Neural progenitor cell (in vitro differentiated cells): Measurements from ENCODE around the gene IQCK. TPM values are rescaled to one million over a fixed set of nuclear protein-coding genes. Genes with fewer than 3 reads are reported as not detected.

ENCODE experiments used
- DNase-seq: peaks from one replicate; pipeline ENCODE4 v3.0.0-alpha.2; 2016; ENCODE audit warnings: low spot score
- H2AFZ ChIP-seq: fragments of 200-600 bp; sonication (generic); replicated peaks from 2 replicates; pipeline ENCODE4 v1.6.1; 2016; ENCODE audit warnings: antibody characterized with exemption
- H3F3A ChIP-seq: fragments of 200-600 bp; sonication (generic); 2 replicates; pipeline ENCODE4 v1.6.1; 2016; ENCODE audit warnings: antibody characterized with exemption, low read depth
- H3K27ac ChIP-seq: fragments of 200-600 bp; sonication (generic); 2 replicates; pipeline ENCODE4 v1.5.1; 2016; ENCODE audit warnings: mild to moderate bottlenecking
- H3K27me3 ChIP-seq: fragments of 200-600 bp; sonication (generic); 2 replicates; pipeline ENCODE4 v1.6.1; 2016; ENCODE audit warnings: mild to moderate bottlenecking, moderate library complexity
- H3K36me3 ChIP-seq: fragments of 200-600 bp; sonication (generic); 2 replicates; pipeline ENCODE4 v1.5.1; 2016
- H3K4me1 ChIP-seq: fragments of 200-600 bp; sonication (generic); 2 replicates; pipeline ENCODE4 v1.6.1; 2016; ENCODE audit warnings: mixed run types
- H3K4me2 ChIP-seq: fragments of 200-600 bp; sonication (generic); 2 replicates; pipeline ENCODE4 v1.6.1; 2016
- H3K4me3 ChIP-seq: fragments of 200-600 bp; sonication (generic); 2 replicates; pipeline ENCODE4 v1.5.1; 2016
- H3K79me2 ChIP-seq: fragments of 200-600 bp; sonication (generic); 2 replicates; pipeline ENCODE4 v1.6.1; 2016; ENCODE audit warnings: low read depth
- H3K9ac ChIP-seq: fragments of 200-600 bp; sonication (generic); 2 replicates; pipeline ENCODE4 v1.6.1; 2016
- H3K9me3 ChIP-seq: fragments of 200-600 bp; sonication (generic); 2 replicates; pipeline ENCODE4 v1.5.1; 2016; ENCODE audit warnings: low read depth
- H4K20me1 ChIP-seq: fragments of 200-600 bp; sonication (generic); 2 replicates; pipeline ENCODE4 v1.6.1; 2016; ENCODE audit warnings: low read depth
- H3K27ac Mint-ChIP-seq: 3 replicates; pipeline ENCODE4 v1.8.0; 2021; ENCODE audit warnings: mixed read lengths
- H3K27me3 Mint-ChIP-seq: 2 replicates; pipeline ENCODE4 v1.8.0; 2022; ENCODE audit warnings: low read depth, mild to moderate bottlenecking, inconsistent platforms, moderate library complexity, mixed read lengths; ENCODE audit not compliant: insufficient read depth
- H3K36me3 Mint-ChIP-seq: 3 replicates; pipeline ENCODE4 v1.8.0; 2021; ENCODE audit warnings: mixed read lengths
- H3K4me1 Mint-ChIP-seq: 3 replicates; pipeline ENCODE4 v1.8.0; 2021; ENCODE audit warnings: mixed read lengths
- H3K4me3 Mint-ChIP-seq: 3 replicates; pipeline ENCODE4 v1.8.0; 2021; ENCODE audit warnings: mild to moderate bottlenecking, moderate library complexity, mixed read lengths
- H3K9me3 Mint-ChIP-seq: 3 replicates; pipeline ENCODE4 v1.8.0; 2020; ENCODE audit warnings: mixed read lengths
- CTCF ChIP-seq: fragments of 200-600 bp; sonication (generic); IDR thresholded peaks from 2 replicates; pipeline ENCODE4 v1.5.1; 2017; ENCODE audit warnings: antibody characterized with exemption, mild to moderate bottlenecking
- EZH2 ChIP-seq: fragments of 200-600 bp; sonication (generic); IDR thresholded peaks from 2 replicates; pipeline ENCODE4 v1.6.1; 2017; ENCODE audit warnings: antibody characterized with exemption, mild to moderate bottlenecking, moderate library complexity
- EZH2phosphoT487 ChIP-seq: fragments of 200-600 bp; sonication (generic); IDR thresholded peaks from 2 replicates; pipeline ENCODE4 v1.6.1; 2017; ENCODE audit warnings: antibody characterized with exemption
- total RNA-seq: library from RNA; depleted of rRNA; stranded (reverse); fragments of >200 nt; gene quantifications from 2 replicates; pipeline ENCODE4 v1.2.3, GENCODE V29; 2015; ENCODE audit warnings: low replicate concordance

The IQCK gene
- total RNA-seq, 1 donor from 2014 or later: 22.1 TPM

DNA sequence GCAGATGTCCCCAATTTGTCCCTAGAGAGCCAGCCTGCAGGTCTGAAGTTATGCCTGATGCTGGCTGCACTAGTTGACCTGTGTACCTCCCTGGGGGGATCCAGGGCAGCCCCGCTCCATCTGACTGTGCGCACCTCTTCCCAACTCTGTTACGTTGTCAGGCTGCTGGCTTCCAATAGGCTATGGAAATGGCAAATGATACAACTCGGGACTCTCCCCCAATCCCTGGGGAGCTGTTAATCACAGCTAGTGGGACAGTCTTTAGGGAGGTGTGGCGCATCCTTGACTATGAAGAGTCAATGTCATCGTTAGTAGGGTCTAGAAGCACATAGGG lies 136.4 kb downstream of the IQCK start:
- no peak overlapping the region for H3K27ac ChIP-seq
- Mint-ChIP-seq H3K27ac (peak overlapping the region; percentile 37), H3K27me3 (peaks cover 3% of the 10 kb centered on the region), H3K9me3 (no peaks in the 10 kb centered on the region), H3K36me3 (peaks cover 42% of the 10 kb centered on the region), H3K4me1 (peaks cover 77% of the 10 kb centered on the region), H3K4me3 (no peak overlapping the region)
- no peak overlapping the region for H3K9ac ChIP-seq
- TF ChIP-seq CTCF (no peak), EZH2phosphoT487 (no peak), EZH2 (no peak)
- no peaks in the 10 kb centered on the region for H3K27me3 ChIP-seq
- no peak overlapping the region for H2AFZ ChIP-seq
- H3K4me1 ChIP-seq: peaks cover 43% of the 10 kb centered on the region
- no peak overlapping the region for H3K4me2 ChIP-seq
- H4K20me1 ChIP-seq: peaks cover 14% of the 10 kb centered on the region
- H3F3A ChIP-seq: peaks cover 49% of the 10 kb centered on the region
- H3K4me3 ChIP-seq: no peak overlapping the region
- no peaks in the 10 kb centered on the region for H3K9me3 ChIP-seq
- no peaks in the 10 kb centered on the region for H3K36me3 ChIP-seq
- no peak for DNase-seq
- peaks cover 12% of the 10 kb centered on the region for H3K79me2 ChIP-seq

DNA sequence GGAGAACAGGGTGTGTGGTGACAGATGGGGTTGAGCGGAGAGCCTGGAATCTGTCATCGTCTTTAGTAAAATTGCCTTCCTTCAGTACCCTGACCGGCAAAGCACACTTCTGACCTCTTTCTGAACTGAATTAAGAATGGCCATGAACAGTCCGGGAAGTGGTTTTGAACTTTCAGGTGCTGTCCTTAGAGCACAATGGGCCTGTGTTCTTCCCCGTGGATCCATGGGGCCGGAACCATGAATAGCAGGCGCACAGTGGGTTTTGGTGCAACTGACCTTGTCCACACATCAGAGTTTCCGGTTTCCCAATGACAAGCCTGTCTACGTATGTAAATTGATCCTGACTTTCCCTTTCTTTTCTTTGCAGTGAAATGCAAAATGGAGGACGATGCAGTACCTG lies 138.0 kb downstream of the IQCK start:
- Histone ChIP-seq H3K4me1 (peaks cover 55% of the 10 kb centered on the region), H3K4me2 (no peak overlapping the region), H3K79me2 (peaks cover 27% of the 10 kb centered on the region), H3K27me3 (no peaks in the 10 kb centered on the region), H2AFZ (no peak overlapping the region), H3K4me3 (no peak overlapping the region), H3K9ac (no peak overlapping the region), H3K27ac (no peak overlapping the region), H3F3A (peaks cover 62% of the 10 kb centered on the region), H4K20me1 (peaks cover 14% of the 10 kb centered on the region), H3K36me3 (no peaks in the 10 kb centered on the region), H3K9me3 (no peaks in the 10 kb centered on the region)
- TF ChIP-seq CTCF (no peak), EZH2 (no peak), EZH2phosphoT487 (no peak)
- Mint-ChIP-seq H3K9me3 (no peaks in the 10 kb centered on the region), H3K36me3 (peaks cover 38% of the 10 kb centered on the region), H3K4me1 (peaks cover 79% of the 10 kb centered on the region), H3K4me3 (no peak overlapping the region), H3K27me3 (peaks cover 2% of the 10 kb centered on the region), H3K27ac (peak overlapping the region; percentile 35)
- no peak for DNase-seq

DNA sequence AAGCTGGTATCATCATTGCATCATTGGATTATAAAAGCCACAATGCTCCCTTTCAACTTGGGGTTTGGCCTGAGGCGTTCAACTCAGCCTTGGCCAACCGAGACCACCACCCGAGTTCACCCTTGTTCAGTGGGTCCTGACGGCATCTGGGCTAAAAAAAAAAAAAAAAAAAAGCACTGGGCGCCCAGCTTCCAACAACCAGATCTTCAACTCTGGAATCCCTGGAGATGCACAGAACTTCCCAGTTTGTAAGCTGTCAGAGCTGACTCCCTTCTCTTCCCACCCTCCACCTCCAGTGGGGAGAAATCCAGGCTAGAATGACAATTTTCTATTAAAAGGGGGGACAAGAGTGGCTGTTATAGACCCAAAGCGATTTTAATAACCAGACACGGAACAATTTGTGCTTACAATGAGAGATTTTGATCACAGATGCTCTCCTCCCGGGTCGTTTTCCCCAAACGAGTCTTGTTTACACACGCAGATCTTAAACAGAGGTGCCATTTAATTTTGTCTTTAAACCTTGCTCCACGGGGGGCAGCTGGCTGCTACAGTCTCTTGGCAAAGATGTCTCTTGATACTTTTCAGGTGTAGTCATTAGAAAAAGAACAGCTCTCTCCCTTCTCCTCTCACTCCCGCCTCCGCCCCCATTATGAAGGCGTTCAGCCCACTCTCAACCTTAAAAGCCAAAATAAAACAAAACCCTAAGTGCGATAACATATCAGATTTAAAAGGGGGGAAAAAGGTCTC lies 139.7 kb downstream of the IQCK start:
- Histone ChIP-seq H3K4me1 (peaks cover 65% of the 10 kb centered on the region), H3K79me2 (peaks cover 31% of the 10 kb centered on the region), H3K4me2 (peak overlapping the region; percentile 28), H3F3A (peaks cover 72% of the 10 kb centered on the region), H3K36me3 (no peaks in the 10 kb centered on the region), H4K20me1 (peaks cover 6% of the 10 kb centered on the region), H3K9me3 (no peaks in the 10 kb centered on the region), H3K4me3 (no peak overlapping the region), H3K27me3 (no peaks in the 10 kb centered on the region), H3K9ac (no peak overlapping the region), H3K27ac (no peak overlapping the region), H2AFZ (no peak overlapping the region)
- peak overlapping the region; percentile 8 for H3K4me3 Mint-ChIP-seq
- peaks cover 81% of the 10 kb centered on the region for H3K4me1 Mint-ChIP-seq
- H3K27ac Mint-ChIP-seq: peak overlapping the region; percentile 26
- TF ChIP-seq CTCF: no peak
- TF ChIP-seq EZH2: no peak
- TF ChIP-seq EZH2phosphoT487: no peak
- H3K27me3 Mint-ChIP-seq: peaks cover 2% of the 10 kb centered on the region
- DNase-seq: no peak
- H3K9me3 Mint-ChIP-seq: no peaks in the 10 kb centered on the region
- peaks cover 38% of the 10 kb centered on the region for H3K36me3 Mint-ChIP-seq
